Measurements from ENCODE around the gene BHLHE40. TPM values are rescaled to one million over a fixed set of nuclear protein-coding genes. Genes with fewer than 3 reads are reported as not detected.
A peak's percentile ranks its signal among the peaks of the same experiment; 100 is the strongest.

The BHLHE40 gene
- total and polyA plus RNA-seq, 2 of the 4 experiments (the other 2 are of a cell fraction): 22.8 to 31.8 TPM

GRCh38 chr3:4983739-4984510, 4.7 kb downstream of the BHLHE40 start:
- intact Hi-C loops (cut with micrococcal nuclease): loop anchor here (5.0 kb wide), 1 partner anchor 213 kb away; no protein-coding TSS in a partner anchor
- ChIA-PET POLR2A (ENCODE audit: unreplicated experiment) (interaction anchor here (1.1 kb wide), 1 partner anchor 40 kb away, joined by 5 read pairs; no protein-coding TSS in a partner anchor), CTCF (interaction anchor here (0.5 to 2.1 kb wide), 6 partner anchors 38 to 272 kb away, joined by 3 to 11 read pairs (median 4); no protein-coding TSS in a partner anchor)
- peak overlapping the region; percentile 32 for H3K27ac ChIP-seq (ENCODE audit: insufficient read depth, low read length)
- H3K23ac ChIP-seq (ENCODE audit: low read depth, low read length): peak overlapping the region; percentile 84
- peaks cover 12% of the 10 kb centered on the region for H3K9me1 ChIP-seq (ENCODE audit: insufficient read depth, low read length)
- H3K27me3 ChIP-seq (ENCODE audit: control insufficient read depth, insufficient read depth, low read length): no peaks in the 10 kb centered on the region
- peak overlapping the region; percentile 71 for H2BK5ac ChIP-seq (ENCODE audit: low read depth, low read length, poor library complexity, severe bottlenecking)
- DNase-seq (peak; percentile 92), ATAC-seq (ENCODE audit: low read depth) (peak; percentile 0; the same call in 1 of the 2 replicates)
- peaks cover 37% of the 10 kb centered on the region for H3K4me1 ChIP-seq (ENCODE audit: control insufficient read depth, insufficient read depth, low read length)
- peak overlapping the region; percentile 68 for H2BK120ac ChIP-seq (ENCODE audit: low read depth, low read length)
- 8% methylated on average over 2 of the region's 16 CpGs; no CpG with 5 or more reads in 1 of the 2 experiments for WGBS, 2 experiments (ENCODE audit: extremely low coverage in 2 of 2, insufficient read length in 1 of 2)
- H3K9ac ChIP-seq (ENCODE audit: low read depth, low read length): peak overlapping the region; percentile 47; the same call in 1 of the 2 replicates
- in situ Hi-C loops (cut with MboI; ENCODE audit: low sequenced_read_pairs): loop anchor here (5.0 to 10.0 kb wide), 3 partner anchors 38 to 267 kb away; partner anchors contain the start of gene ARL8B
- H4K8ac ChIP-seq (ENCODE audit: low read depth in 2 of 2, low read length in 2 of 2): peak overlapping the region; percentile 59 to 74; a peak in 3 of 4 replicates
- H4K5ac ChIP-seq (ENCODE audit: low read depth, low read length): peak overlapping the region; percentile 51
- 0 out of 3 replicates have a peak overlapping the region, but pooled peaks have one; percentile 4 for H2BK15ac ChIP-seq (ENCODE audit: low read depth, low read length)
- peak overlapping the region; percentile 57; the same call in 1 of the 2 replicates for H2BK20ac ChIP-seq (ENCODE audit: low read depth, low read length)
- H3K14ac ChIP-seq (replicated peaks; ENCODE audit: low read depth, low read length): peak overlapping the region; percentile 81
- peak overlapping the region; percentile 74 for H4K91ac ChIP-seq (ENCODE audit: insufficient read depth, low read depth, low read length)
- peak overlapping the region; percentile 28 for H2AFZ ChIP-seq (replicated peaks; ENCODE audit: low read length, poor library complexity)
- peak overlapping the region; percentile 29; the same call in 1 of the 2 replicates for H3K56ac ChIP-seq (ENCODE audit: extremely low read depth, insufficient read depth, low read length)
- H4K20me1 ChIP-seq (ENCODE audit: insufficient read depth, low read length): peaks cover 24% of the 10 kb centered on the region; the same call in 1 of the 2 replicates
- peak overlapping the region; percentile 83 for H3K4me2 ChIP-seq (ENCODE audit: low read depth, low read length)
- peaks cover 16 to 55% of the 10 kb centered on the region in 2 experiments; a peak in 3 of 4 replicates for H3K79me1 ChIP-seq (ENCODE audit: low read depth in 1 of 2, low read length in 2 of 2)
- dilution Hi-C loops (cut with HindIII; ENCODE audit: low sequenced_read_pairs, unreplicated experiment): no loop called here
- H2AK9ac ChIP-seq (replicated peaks; ENCODE audit: low read depth, low read length, poor library complexity): peak overlapping the region; percentile 76
- H3K36me3 ChIP-seq (ENCODE audit: control insufficient read depth, insufficient read depth, low read length): peaks cover 14% of the 10 kb centered on the region
- H3K18ac ChIP-seq (ENCODE audit: low read depth, low read length): peak overlapping the region; percentile 10; the same call in 1 of the 2 replicates
- peak overlapping the region; percentile 84 for H3K4ac ChIP-seq (ENCODE audit: low read depth, low read length)
- peak overlapping the region; percentile 12; the same call in 1 of the 2 replicates for H3K4me3 ChIP-seq (ENCODE audit: insufficient read depth, low read depth, low read length)
- peak overlapping the region; percentile 73 for H2AK5ac ChIP-seq (ENCODE audit: low read depth, low read length)
- no TSS peak for BruUV-seq (replicated peaks)
- H3K9me3 ChIP-seq (ENCODE audit: control insufficient read depth, insufficient read depth, low read length): no peaks in the 10 kb centered on the region
- peak; percentile 15; the same call in 1 of the 2 replicates for TF ChIP-seq MXI1 (IDR thresholded peaks at IDR 0.05; ENCODE audit: borderline replicate concordance, low read depth, low read length)
- TF ChIP-seq NFE2L2 (IDR thresholded peaks at IDR 0.05; ENCODE audit: low read depth, low read length): no peak; the same call in 1 of the 2 replicates
- TF ChIP-seq MAZ (IDR thresholded peaks at IDR 0.05; ENCODE audit: borderline replicate concordance, low read depth, low read length): peak; percentile 55; the same call in 1 of the 2 replicates
- TF ChIP-seq RFX5 (IDR thresholded peaks at IDR 0.05; ENCODE audit: low read depth, low read length): no peak
- TF ChIP-seq, protein P1, sequence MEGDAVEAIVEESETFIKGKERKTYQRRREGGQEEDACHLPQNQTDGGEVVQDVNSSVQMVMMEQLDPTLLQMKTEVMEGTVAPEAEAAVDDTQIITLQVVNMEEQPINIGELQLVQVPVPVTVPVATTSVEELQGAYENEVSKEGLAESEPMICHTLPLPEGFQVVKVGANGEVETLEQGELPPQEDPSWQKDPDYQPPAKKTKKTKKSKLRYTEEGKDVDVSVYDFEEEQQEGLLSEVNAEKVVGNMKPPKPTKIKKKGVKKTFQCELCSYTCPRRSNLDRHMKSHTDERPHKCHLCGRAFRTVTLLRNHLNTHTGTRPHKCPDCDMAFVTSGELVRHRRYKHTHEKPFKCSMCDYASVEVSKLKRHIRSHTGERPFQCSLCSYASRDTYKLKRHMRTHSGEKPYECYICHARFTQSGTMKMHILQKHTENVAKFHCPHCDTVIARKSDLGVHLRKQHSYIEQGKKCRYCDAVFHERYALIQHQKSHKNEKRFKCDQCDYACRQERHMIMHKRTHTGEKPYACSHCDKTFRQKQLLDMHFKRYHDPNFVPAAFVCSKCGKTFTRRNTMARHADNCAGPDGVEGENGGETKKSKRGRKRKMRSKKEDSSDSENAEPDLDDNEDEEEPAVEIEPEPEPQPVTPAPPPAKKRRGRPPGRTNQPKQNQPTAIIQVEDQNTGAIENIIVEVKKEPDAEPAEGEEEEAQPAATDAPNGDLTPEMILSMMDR (conservative IDR thresholded peaks at IDR 0.05; ENCODE audit: low read depth, low read length): no peak
- peak; percentile 86 for TF ChIP-seq POLR2A (IDR thresholded peaks at IDR 0.05; ENCODE audit: low read depth, low read length)
- TF ChIP-seq CHD1 (IDR thresholded peaks at IDR 0.05; ENCODE audit: low read depth, low read length): no peak; the same call in 1 of the 2 replicates
- TF ChIP-seq BHLHE40 (IDR thresholded peaks at IDR 0.05; ENCODE audit: low read depth, low read length): no peak
- peak; percentile 67; the same call in 1 of the 2 replicates for TF ChIP-seq FOS (IDR thresholded peaks at IDR 0.05; ENCODE audit: low read depth, low read length)
- TF ChIP-seq RCOR1 (IDR thresholded peaks at IDR 0.05; ENCODE audit: insufficient replicate concordance, low read length): peak; percentile 69
- TF ChIP-seq USF2 (IDR thresholded peaks at IDR 0.05; ENCODE audit: low read depth, low read length): no peak
- no peak for TF ChIP-seq CEBPB (IDR thresholded peaks at IDR 0.05; ENCODE audit: low read depth, low read length)
- TF ChIP-seq MAFK (IDR thresholded peaks at IDR 0.05; ENCODE audit: low read depth, low read length): no peak

Data from IMR-90 (cell line).